ENCODE measurements around the gene RNF144B.

RNF144B gene

DNA sequence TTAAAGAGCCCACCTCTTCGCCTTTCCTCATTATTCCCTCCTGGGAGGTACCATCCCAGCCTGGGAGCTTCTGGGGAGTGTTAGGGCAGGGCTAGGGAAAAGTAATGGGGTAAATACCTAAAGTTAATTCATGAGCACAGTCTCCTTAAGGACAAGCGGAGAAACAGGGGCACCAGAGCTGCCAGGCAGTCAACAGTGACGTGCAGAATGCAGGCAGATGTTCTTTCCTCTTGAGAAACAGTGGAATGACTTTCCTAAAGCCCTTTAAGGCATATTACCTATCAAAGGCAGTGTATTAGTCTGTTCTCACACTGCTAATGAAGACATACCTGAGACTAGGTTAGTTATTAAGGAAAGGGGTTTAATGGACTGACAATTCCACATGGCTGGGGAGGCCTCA is 76.3 kb downstream of the RNF144B start:
- no peak for DNase-seq (ENCODE audit: low read depth)
- H3K4me3 ChIP-seq (ENCODE audit: control insufficient read depth, low read depth, low read length), result no peak overlapping the region
- TF ChIP-seq, protein P1, sequence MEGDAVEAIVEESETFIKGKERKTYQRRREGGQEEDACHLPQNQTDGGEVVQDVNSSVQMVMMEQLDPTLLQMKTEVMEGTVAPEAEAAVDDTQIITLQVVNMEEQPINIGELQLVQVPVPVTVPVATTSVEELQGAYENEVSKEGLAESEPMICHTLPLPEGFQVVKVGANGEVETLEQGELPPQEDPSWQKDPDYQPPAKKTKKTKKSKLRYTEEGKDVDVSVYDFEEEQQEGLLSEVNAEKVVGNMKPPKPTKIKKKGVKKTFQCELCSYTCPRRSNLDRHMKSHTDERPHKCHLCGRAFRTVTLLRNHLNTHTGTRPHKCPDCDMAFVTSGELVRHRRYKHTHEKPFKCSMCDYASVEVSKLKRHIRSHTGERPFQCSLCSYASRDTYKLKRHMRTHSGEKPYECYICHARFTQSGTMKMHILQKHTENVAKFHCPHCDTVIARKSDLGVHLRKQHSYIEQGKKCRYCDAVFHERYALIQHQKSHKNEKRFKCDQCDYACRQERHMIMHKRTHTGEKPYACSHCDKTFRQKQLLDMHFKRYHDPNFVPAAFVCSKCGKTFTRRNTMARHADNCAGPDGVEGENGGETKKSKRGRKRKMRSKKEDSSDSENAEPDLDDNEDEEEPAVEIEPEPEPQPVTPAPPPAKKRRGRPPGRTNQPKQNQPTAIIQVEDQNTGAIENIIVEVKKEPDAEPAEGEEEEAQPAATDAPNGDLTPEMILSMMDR (IDR thresholded peaks at IDR 0.05; ENCODE audit: control insufficient read depth, insufficient read depth, low read depth, low read length, missing control alignments), result no peak

DNA sequence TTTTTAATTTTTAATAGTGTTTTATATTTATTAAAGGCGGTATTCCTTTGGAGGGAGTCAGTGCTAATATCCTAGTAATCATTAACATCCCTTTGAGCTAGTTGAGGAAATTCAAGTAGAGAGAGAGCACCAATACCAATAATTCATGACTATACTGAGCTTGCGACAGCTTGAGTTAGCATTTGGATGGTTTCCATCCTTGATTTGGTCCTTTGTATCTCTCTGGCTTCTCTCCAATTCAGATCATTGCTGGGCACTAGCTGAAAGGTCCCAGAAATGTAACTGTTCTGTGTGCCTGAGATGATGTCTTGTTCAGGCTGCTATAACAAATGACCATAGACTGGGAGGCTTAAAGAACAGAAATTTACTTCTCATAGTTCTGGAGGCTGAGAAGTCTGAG is 77.0 kb downstream of the RNF144B start:
- no peak for DNase-seq (ENCODE audit: low read depth)
- no peak overlapping the region for H3K4me3 ChIP-seq (ENCODE audit: control insufficient read depth, low read depth, low read length)
- TF ChIP-seq, protein P1 (IDR thresholded peaks at IDR 0.05; ENCODE audit: control insufficient read depth, insufficient read depth, low read depth, low read length, missing control alignments), result no peak

DNA sequence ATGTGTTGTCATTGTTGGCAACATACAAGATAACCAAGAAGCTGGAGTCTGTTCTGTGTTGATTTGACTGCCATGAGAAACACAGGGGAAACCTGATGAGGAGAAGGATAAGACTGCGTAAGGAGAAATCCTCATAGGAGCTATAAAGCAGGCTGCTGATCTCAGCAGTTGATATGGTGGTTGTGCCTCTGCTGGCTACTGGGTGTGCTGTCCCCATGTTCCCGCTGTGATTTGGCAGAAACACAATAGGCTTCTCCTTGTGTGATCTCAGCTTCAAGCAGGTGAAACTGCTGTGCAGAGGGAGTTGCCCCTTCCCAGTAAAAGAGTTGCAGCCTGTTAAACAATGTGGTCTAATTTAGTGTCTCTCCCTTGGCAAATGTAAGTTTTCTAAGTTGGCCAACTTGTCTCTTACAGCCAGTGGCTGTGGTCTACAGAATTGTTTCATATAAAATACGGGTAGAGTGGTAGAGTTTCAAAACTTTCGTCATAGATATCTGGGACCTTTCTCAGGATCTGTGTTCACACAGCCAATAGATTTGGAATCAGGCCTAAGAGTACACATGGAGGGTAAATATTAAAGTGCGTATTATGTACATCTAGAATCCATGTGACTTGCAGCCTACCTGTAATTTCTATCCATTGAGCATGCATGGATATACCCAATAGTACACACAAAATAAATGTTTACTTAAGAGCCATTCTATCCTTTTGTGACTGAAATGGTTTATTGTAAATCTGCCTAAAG is 78.4 kb downstream of the RNF144B start:
- DNase-seq (ENCODE audit: low read depth), result no peak
- TF ChIP-seq, protein P1 (IDR thresholded peaks at IDR 0.05; ENCODE audit: control insufficient read depth, insufficient read depth, low read depth, low read length, missing control alignments), result no peak
- H3K4me3 ChIP-seq (ENCODE audit: control insufficient read depth, low read depth, low read length), result no peak overlapping the region

DNA sequence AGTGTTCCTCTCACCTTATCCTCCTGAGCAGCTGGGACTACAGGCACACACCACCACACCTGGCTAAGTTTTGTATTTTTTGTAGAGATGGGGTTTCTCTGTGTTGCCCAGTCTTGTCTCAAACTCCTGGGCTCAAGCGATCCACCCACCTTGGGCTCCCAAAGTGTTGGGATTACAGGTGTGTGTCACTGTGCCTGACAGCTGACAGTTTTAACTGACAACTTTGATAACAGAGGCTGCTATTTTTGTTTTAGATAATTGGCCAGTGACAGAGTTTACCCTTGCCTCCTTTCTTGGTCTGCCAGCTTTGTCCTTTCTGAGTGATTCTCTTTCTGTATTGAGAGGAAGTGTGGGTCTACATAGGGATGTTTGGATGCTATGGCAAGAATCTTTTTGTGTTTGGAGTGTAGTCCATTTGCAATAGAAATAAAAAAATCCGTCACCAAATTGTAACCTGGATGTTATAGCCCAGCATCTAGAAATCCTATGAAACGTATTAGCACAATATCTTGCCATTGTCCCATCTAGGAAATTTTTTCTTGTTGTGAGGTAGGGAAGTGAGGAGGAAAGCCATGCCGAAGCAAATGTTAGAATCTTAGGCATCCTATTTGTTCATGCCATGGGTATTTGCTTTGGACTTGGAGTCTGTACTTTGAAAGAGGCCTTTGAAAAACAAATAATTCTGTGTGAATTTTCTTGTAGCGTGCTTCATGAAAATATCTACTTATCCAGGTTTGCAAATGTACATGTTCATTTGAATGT is 80.8 kb downstream of the RNF144B start:
- no peak overlapping the region for H3K4me3 ChIP-seq (ENCODE audit: control insufficient read depth, low read depth, low read length)
- DNase-seq (ENCODE audit: low read depth), result no peak
- TF ChIP-seq, protein P1 (IDR thresholded peaks at IDR 0.05; ENCODE audit: control insufficient read depth, insufficient read depth, low read depth, low read length, missing control alignments), result no peak

DNA sequence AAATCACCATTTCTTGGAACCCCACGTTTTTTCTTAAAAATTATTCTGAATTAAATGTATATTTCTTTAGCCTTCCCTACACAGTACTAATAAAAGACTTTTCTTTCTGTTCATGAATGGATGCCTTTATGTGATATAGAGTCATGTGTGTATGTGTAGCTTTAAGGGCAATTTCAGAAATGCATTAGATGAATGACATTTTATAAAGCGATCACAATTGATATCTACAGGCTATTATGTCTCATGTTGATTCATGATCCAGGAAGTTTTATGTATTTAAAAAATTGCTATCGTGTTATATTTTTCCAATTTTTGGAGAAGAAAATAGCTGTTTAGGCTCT is 81.3 kb downstream of the RNF144B start:
- no peak overlapping the region for H3K4me3 ChIP-seq (ENCODE audit: control insufficient read depth, low read depth, low read length)
- DNase-seq (ENCODE audit: low read depth), result no peak

DNA sequence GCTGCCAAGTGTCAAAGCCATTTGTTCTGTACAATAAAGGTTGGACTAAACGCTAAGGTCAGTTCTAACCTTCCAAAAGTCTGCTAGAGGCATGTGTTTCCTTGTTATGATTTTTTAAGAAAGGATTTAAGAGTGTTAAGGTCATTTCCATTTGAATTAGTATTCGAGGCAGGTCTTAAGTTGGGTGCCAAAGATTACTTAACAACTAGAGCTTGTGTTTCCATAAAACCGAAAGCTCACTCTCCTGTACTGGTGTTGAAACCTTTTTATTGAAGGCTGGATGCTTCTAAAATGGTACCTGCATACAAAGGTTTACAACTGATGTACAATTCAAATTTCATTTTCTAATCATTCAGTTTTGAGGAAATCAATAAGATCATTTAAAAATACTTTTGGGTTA is 82.4 kb downstream of the RNF144B start:
- no peak overlapping the region for H3K4me3 ChIP-seq (ENCODE audit: control insufficient read depth, low read depth, low read length)
- TF ChIP-seq, protein P1 (IDR thresholded peaks at IDR 0.05; ENCODE audit: control insufficient read depth, insufficient read depth, low read depth, low read length, missing control alignments), result no peak
- no peak for DNase-seq (ENCODE audit: low read depth)

More for the DNA sequence above, 81.3 kb downstream of the RNF144B start:
- TF ChIP-seq, protein P1 (IDR thresholded peaks at IDR 0.05; ENCODE audit: control insufficient read depth, insufficient read depth, low read depth, low read length, missing control alignments), result no peak

Measured in AG09309 (cell line).